NCI-H226 (cell line): Measurements from ENCODE around the gene DLGAP3.

Experiments used
- DNase-seq: peaks from one replicate; pipeline ENCODE4 v3.0.0-alpha.2; 2015

The DLGAP3 gene

GRCh38 chr1:34901919-34902318 lies 27.5 kb downstream of the DLGAP3 start:
- DNase-seq: no peak

GRCh38 chr1:34900775-34901502 lies 28.5 kb downstream of the DLGAP3 start:
- no peak for DNase-seq

GRCh38 chr1:34899906-34900305 lies 29.5 kb downstream of the DLGAP3 start:
- no peak for DNase-seq

- no peak for DNase-seq
These were observed 30.0 kb downstream of the DLGAP3 start for GRCh38 chr1:34899471-34899870.

- DNase-seq: no peak
These were observed 31.1 kb downstream of the DLGAP3 start for GRCh38 chr1:34898330-34898761.

GRCh38 chr1:34896612-34897011 lies 32.8 kb downstream of the DLGAP3 start:
- no peak for DNase-seq

GRCh38 chr1:34889705-34890104 lies 39.7 kb downstream of the DLGAP3 start:
- no peak for DNase-seq

GRCh38 chr1:34887593-34887992 lies 41.9 kb downstream of the DLGAP3 start:
- no peak for DNase-seq

- no peak for DNase-seq
These were observed 43.8 kb downstream of the DLGAP3 start for GRCh38 chr1:34885405-34886247.

- no peak for DNase-seq
These were observed 44.5 kb downstream of the DLGAP3 start for GRCh38 chr1:34884961-34885360.

GRCh38 chr1:34884536-34884935 lies 44.9 kb downstream of the DLGAP3 start:
- DNase-seq: no peak

GRCh38 chr1:34879230-34879629 lies 50.2 kb downstream of the DLGAP3 start:
- no peak for DNase-seq

GRCh38 chr1:34876406-34876805 lies 53.0 kb downstream of the DLGAP3 start:
- no peak for DNase-seq

- no peak for DNase-seq
These were observed 55.0 kb downstream of the DLGAP3 start for GRCh38 chr1:34874296-34874952.

- no peak for DNase-seq
These were observed 57.3 kb downstream of the DLGAP3 start for GRCh38 chr1:34872133-34872503.

- no peak for DNase-seq
These were observed 57.9 kb downstream of the DLGAP3 start for GRCh38 chr1:34871443-34872132.

GRCh38 chr1:34870395-34870794 lies 59.1 kb downstream of the DLGAP3 start:
- no peak for DNase-seq

GRCh38 chr1:34869760-34870159 lies 59.7 kb downstream of the DLGAP3 start:
- no peak for DNase-seq

- no peak for DNase-seq
These were observed 61.0 kb downstream of the DLGAP3 start for GRCh38 chr1:34868230-34869049.

- no peak for DNase-seq
These were observed 62.0 kb downstream of the DLGAP3 start for GRCh38 chr1:34867415-34867814.

GRCh38 chr1:34866762-34867109 lies 62.7 kb downstream of the DLGAP3 start:
- no peak for DNase-seq
